Esophagus squamous epithelium (tissue), 5 donors: ENCODE measurements around the gene SCN5A. TPM values are rescaled to one million over a fixed set of nuclear protein-coding genes. Genes with fewer than 3 reads are reported as not detected.

Experiments used
- DNase-seq: peaks from one replicate; lab custom pipeline; 2025; lab: John Stamatoyannopoulos, UW
- H3K27ac ChIP-seq, 4 donors: fragments of 200-600 bp; sonication (generic); one replicate each; pipeline ENCODE4 v1.5.1; 2016 to 2019; ENCODE audit warnings: mild to moderate bottlenecking in 1 of 4
- H3K27me3 ChIP-seq, 4 donors: fragments of 200-600 bp; sonication (generic); 1 replicate in 3 of 4; 2 replicates in 1 of 4; pipeline versions ENCODE4 v1.5.1 to v1.6.0; 2017 to 2021; ENCODE audit warnings: antibody characterized with exemption in 1 of 4
- H3K36me3 ChIP-seq, 3 donors: fragments of 200-600 bp; sonication (generic); one replicate each; pipeline ENCODE4 v1.5.1; 2016 to 2019
- H3K4me1 ChIP-seq, 3 donors: fragments of 200-600 bp; sonication (generic); one replicate each; pipeline ENCODE4 v1.5.1; 2017 to 2019
- H3K4me3 ChIP-seq, 4 donors: fragments of 200-600 bp; sonication (generic); 1 replicate in 3 of 4; 2 replicates in 1 of 4; pipeline ENCODE4 v1.5.1; 2016 to 2019; ENCODE audit warnings: mild to moderate bottlenecking in 2 of 4, moderate library complexity in 1 of 4
- H3K9me3 ChIP-seq, 3 donors: fragments of 200-600 bp; sonication (generic); one replicate each; pipeline ENCODE4 v1.5.1; 2016 to 2019
- CTCF ChIP-seq, 6 experiments: fragments of 450-650 bp in 4 of 6; fragments of 200-600 bp in 2 of 6; sonication (generic) in 2 of 6; IDR thresholded peaks; one replicate each; pipeline ENCODE4 v1.5.1; 2016 to 2019; ENCODE audit warnings: antibody characterized with exemption in 6 of 6, mild to moderate bottlenecking in 4 of 6, moderate library complexity in 4 of 6
- POLR2A ChIP-seq, 4 donors: fragments of 450-650 bp; IDR thresholded peaks; one replicate each; pipeline ENCODE4 v1.6.1; 2017; ENCODE audit warnings: antibody characterized with exemption in 4 of 4, mild to moderate bottlenecking in 4 of 4, moderate library complexity in 3 of 4
- WGBS, 2 donors: methylation state at CpG; one replicate each; pipeline ENCODE4 v1.1.5; 2018; 5-methylcytosine and 5-hydroxymethylcytosine counted together
- intact Hi-C: fragments of 100-400 bp; cut with DNase I; formaldehyde crosslinking; loops from one replicate; pipeline ENCODE4 v1.15.0; 2022
- total RNA-seq, 4 donors: library from RNA; depleted of rRNA; stranded (reverse); fragments of >200 nt; gene quantifications; one replicate each; pipeline ENCODE4 v1.1.0, GENCODE V29; 2016
- donor health status: DM: yes; HTN: yes; CAD: no.

The SCN5A gene
- total RNA-seq, 4 donors from 2014 or later = 0.09 to 0.38 (median 0.18) TPM; not detected in 1

- intact Hi-C loops = no loop called here
- no peak overlapping the region for H3K4me3 ChIP-seq
Measured at GRCh38 chr3:38614651-38615352, 34.7 kb downstream of the SCN5A start.

GRCh38 chr3:38614091-38614490, 35.4 kb downstream of the SCN5A start:
- 49 to 54% methylated on average over 4 to 6 of the region's 7 CpGs for WGBS, 2 donors
- no peaks in the 10 kb centered on the region for H3K9me3 ChIP-seq
- DNase-seq = no peak
- no peak overlapping the region for H3K27ac ChIP-seq
- no peaks in the 10 kb centered on the region for H3K4me1 ChIP-seq
- H3K4me3 ChIP-seq = no peak overlapping the region
- intact Hi-C loops = no loop called here
- no peaks in the 10 kb centered on the region for H3K36me3 ChIP-seq
- no peaks in the 10 kb centered on the region for H3K27me3 ChIP-seq
- TF ChIP-seq CTCF (IDR thresholded peaks at IDR 0.05) = no peak
- TF ChIP-seq POLR2A (IDR thresholded peaks at IDR 0.05) = no peak

More at GRCh38 chr3:38614651-38615352, 34.7 kb downstream of the SCN5A start:
- no peaks in the 10 kb centered on the region for H3K36me3 ChIP-seq
- H3K9me3 ChIP-seq = no peaks in the 10 kb centered on the region
- H3K4me1 ChIP-seq = no peaks in the 10 kb centered on the region
- WGBS, 2 donors = 75 to 79% methylated on average over 5 to 7 of the region's 9 CpGs
- no peaks in the 10 kb centered on the region for H3K27me3 ChIP-seq
- no peak for TF ChIP-seq CTCF (IDR thresholded peaks at IDR 0.05)
- no peak for TF ChIP-seq POLR2A (IDR thresholded peaks at IDR 0.05)
- no peak overlapping the region for H3K27ac ChIP-seq
- no peak for DNase-seq

- no peak overlapping the region for H3K27ac ChIP-seq
- DNase-seq = no peak
- intact Hi-C loops = no loop called here
- H3K9me3 ChIP-seq = no peaks in the 10 kb centered on the region
- 74 to 92% methylated on average over 5 of the region's 5 CpGs for WGBS, 2 donors
- no peak overlapping the region for H3K4me3 ChIP-seq
- H3K4me1 ChIP-seq = no peaks in the 10 kb centered on the region
- no peak for TF ChIP-seq CTCF (IDR thresholded peaks at IDR 0.05)
- TF ChIP-seq POLR2A (IDR thresholded peaks at IDR 0.05) = no peak
- H3K36me3 ChIP-seq = no peaks in the 10 kb centered on the region
- H3K27me3 ChIP-seq = no peaks in the 10 kb centered on the region
Measured at GRCh38 chr3:38613426-38613825, 36.1 kb downstream of the SCN5A start.

GRCh38 chr3:38611866-38612265, 37.6 kb downstream of the SCN5A start:
- Histone ChIP-seq H3K27me3 (no peaks in the 10 kb centered on the region), H3K9me3 (no peaks in the 10 kb centered on the region), H3K4me3 (no peak overlapping the region), H3K4me1 (no peaks in the 10 kb centered on the region), H3K36me3 (no peaks in the 10 kb centered on the region), H3K27ac (no peak overlapping the region)
- WGBS, 2 donors = 78 to 80% methylated on average over 3 of the region's 4 CpGs
- DNase-seq = no peak
- intact Hi-C loops = no loop called here
- TF ChIP-seq CTCF (IDR thresholded peaks at IDR 0.05) (no peak), POLR2A (IDR thresholded peaks at IDR 0.05) (no peak)

- Histone ChIP-seq H3K9me3 (no peaks in the 10 kb centered on the region), H3K36me3 (no peaks in the 10 kb centered on the region), H3K4me3 (no peak overlapping the region), H3K27me3 (no peaks in the 10 kb centered on the region), H3K27ac (no peak overlapping the region), H3K4me1 (no peaks in the 10 kb centered on the region)
- TF ChIP-seq CTCF (IDR thresholded peaks at IDR 0.05) (no peak), POLR2A (IDR thresholded peaks at IDR 0.05) (no peak)
- DNase-seq = no peak
- intact Hi-C loops = no loop called here
- 67 to 83% methylated on average over 2 of the region's 5 CpGs for WGBS, 2 donors
Measured at GRCh38 chr3:38610934-38611333, 38.6 kb downstream of the SCN5A start.
